GM18505 (cell line): Measurements from ENCODE around the gene CLIP4.
A peak's percentile ranks its signal among the peaks of the same experiment; 100 is the strongest.
"Not testable (repeated sequence)": the region's sequence is repeated elsewhere in the genome, so short reads cannot be mapped to it uniquely, and the experiment has no call there.

Experiments used
- ATAC-seq: cut with Tn5 transposase; IDR thresholded peaks from one replicate; pipeline ENCODE4 v1.9.1; 2021; ENCODE audit not compliant: unreplicated experiment
- POLR2A ChIP-seq: IDR thresholded peaks from 4 replicates; pipeline ENCODE4 v1.6.1; 2011; ENCODE audit warnings: borderline replicate concordance; ENCODE audit not compliant: insufficient read depth, insufficient read length; ENCODE audit errors: extremely low read depth

The CLIP4 gene

DNA sequence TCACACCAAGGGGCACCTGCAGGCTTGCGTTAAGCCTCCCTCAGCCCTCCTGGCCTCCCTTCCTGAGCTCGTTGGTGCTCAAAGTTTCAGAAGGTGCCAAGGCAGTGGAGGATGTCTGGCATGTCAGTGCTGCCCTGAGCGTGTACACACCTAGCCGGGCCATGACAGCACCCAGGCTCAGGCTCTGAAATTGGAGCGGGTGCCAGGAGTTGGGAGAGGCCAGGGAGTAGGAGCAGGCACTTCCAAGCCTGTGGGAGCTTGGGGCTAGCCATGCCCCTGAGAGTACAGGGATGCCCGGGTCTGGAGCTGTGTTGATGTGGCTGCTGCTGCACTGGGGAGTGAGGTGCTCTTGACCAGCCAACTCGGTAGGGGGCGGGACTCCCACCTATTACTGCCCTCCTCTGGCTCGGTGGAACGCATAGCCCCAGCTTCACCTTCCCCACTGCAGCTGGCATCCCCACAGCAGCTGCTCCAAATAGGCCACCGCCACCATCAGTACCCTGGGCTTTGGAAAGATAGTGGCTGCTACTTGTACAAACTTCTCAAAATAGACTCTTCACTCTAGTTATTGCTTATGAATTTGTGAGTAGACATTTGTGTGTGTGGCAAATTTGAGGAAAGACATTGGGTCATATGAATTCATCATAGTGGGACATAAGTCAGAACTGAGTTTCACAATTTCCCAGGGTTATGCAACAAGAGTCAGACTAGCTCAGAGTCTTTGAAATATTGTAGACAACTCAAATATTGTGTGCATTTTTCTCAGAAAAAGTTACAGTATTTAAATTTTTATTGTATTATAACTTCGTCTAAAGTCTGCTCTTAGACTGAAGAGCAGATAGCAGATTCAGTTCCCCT is 34.1 kb upstream of the CLIP4 start:
- ATAC-seq = no peak
- no peak for TF ChIP-seq POLR2A

DNA sequence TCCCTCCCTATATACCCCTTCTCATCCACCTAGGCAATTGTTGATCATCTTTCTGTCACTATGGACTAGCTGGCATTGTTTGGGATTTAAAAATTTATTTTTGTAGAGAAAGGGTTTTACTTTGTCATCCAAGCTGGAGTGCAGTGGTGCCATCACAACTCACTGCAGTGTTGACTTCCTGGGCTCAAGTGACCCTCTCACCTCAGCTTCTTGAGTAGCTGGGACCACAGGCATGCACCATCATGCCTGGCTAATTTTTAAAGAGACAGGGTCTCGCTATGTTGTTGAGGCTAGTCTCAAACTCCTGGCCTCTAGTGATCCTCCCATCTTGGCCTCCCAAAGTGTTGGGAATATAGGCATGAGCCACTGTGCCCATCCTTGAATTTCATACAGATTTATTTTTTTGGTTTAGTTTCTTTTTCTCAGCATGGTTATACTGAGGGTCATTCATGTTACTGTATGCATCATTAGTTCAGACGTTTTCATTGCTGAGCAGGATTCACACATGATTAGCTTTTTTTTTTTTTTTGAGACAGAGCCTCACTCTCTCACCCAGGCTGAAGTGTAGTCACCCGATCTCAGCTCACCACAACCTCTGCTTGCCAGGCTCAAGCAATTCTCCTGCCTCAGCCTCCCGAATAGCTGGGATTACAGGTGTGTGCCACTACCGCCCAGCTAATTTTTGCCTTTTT is 32.3 kb upstream of the CLIP4 start:
- peak; percentile 58 for ATAC-seq
- TF ChIP-seq POLR2A = no peak

DNA sequence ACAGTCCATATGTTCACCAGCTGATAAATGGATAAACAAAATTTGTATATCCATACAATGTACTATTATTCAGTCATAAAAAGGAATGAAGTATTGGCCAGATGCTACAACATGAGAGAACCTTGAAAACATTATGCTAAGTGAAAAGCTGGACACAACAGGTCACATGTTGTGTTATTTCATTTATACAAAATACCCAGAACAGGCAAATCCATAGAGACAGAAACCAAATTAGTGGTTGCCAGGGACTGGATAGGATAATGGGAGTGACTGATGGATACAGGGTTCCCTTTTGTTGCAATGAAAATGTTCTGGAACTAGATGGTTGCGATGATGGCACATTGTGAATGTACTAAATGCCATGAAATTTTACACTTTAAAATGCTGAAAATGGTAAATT is 30.7 kb upstream of the CLIP4 start:
- TF ChIP-seq POLR2A = no peak
- no peak for ATAC-seq

DNA sequence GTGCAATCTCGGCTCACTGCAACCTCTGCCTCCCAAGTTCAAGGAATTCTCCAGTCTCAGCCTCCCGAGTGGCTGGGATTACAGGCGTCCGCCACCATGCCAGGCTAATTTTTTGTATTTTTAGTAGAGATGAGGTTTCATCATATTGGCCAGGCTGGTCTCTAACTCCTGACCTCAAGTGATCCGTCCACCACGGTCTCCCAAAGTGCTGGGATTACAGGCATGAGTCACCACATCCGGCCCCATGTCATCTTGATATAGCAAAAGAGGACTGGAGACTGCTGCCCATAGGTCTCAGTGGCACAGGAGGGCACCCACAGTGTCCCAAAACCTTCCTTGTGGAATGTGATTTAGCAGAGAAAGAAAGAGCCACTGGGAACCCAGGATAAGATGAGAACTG is 24.9 kb upstream of the CLIP4 start:
- not testable (repeated sequence) for ATAC-seq

DNA sequence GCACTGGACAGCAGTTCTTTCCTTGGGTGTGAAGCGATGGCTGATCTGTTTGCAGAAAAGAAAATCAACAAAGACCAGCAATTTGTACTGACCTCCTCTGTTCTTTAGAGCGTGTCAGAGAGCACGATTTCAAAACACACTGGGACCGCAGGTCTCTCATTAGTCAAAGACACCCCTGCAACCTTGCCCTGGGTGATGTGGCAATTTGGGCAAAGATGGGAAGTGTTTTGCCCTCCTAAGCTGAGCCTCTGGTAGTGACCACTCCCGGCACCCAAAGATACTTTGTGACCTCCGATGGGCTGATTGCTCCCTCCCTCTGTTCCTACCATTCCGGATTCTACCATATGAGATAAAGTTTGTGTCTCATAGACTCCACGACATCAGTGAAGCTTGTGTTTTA is 18.2 kb upstream of the CLIP4 start:
- no peak for ATAC-seq
- no peak for TF ChIP-seq POLR2A

DNA sequence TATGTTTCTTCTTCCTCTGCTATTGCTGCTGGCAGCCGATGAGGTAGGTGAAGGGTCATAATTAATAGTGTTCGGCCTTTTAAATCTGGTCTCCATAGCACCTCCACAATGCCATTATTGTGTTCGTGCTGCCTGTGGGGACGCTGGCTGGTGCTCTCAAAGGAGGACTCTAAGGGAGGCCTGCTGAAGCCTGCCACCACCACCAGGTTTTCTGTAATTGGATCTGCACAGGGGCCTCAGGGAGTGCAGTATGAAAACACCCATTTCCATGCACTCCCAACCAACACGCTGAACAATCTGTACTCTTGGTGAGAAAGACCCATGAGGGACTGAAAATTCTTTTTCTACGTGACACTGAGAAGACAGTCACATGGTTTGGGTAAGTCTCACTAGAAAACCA is 17.6 kb upstream of the CLIP4 start:
- no peak for TF ChIP-seq POLR2A
- ATAC-seq = no peak

DNA sequence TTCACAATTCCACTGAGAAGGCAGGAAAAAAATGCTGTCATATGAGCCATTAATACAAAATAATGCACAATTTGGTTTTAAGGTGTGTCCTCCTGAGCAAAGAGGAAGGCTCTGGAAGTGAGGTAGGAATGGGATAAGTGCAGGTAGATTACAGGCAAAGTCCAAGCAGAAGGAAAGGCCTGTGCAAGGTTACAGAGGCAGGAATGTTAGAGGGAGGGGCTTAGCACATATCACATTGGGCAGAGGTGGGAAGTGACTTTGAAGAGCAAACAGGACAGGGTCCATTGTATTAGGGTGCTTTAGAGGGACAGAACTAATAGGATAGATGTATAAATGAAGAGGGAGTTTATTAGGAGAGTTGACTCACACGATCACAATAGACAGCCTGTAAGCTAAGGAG is 14.7 kb upstream of the CLIP4 start:
- no peak for TF ChIP-seq POLR2A
- no peak for ATAC-seq

DNA sequence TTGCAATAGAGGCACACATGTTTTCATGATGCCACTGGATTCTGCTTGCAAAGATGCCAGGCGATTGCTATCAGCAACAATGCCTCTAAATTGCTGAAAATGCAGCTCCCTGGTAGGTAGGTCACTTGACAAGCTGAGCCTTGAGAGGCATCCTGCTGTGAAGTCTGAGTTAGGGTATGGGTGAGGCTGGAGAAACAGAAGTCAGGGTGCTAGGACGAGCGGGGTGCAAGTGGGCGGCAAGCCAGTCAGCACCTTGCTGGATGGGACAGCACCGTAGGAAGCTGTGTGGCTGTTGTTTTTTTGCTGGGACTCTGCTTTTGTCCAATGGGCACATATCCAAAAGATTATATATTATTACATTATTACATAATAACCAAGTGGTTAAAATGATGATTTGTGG is 10.5 kb upstream of the CLIP4 start:
- no peak for TF ChIP-seq POLR2A
- no peak for ATAC-seq

DNA sequence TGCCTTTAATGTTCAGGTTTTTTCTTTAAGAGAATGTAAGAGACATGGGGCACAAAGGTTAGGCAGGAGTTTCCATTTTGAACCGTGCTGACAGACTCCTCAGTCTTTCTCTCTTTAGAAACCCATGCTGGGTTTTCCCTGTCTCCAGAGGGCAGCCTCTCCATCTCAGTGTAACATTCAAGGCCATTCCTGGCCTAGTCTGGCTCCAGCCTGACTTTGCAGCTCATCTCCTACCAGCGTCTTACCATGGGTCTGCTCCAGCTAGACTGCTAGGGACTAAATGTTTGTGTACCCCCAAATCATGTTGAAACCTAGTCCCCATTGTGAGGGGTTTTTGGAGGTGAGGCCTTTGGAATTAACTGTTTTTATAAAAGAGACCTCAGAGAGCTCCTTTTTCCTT is 9.8 kb upstream of the CLIP4 start:
- ATAC-seq = no peak
- TF ChIP-seq POLR2A = no peak

DNA sequence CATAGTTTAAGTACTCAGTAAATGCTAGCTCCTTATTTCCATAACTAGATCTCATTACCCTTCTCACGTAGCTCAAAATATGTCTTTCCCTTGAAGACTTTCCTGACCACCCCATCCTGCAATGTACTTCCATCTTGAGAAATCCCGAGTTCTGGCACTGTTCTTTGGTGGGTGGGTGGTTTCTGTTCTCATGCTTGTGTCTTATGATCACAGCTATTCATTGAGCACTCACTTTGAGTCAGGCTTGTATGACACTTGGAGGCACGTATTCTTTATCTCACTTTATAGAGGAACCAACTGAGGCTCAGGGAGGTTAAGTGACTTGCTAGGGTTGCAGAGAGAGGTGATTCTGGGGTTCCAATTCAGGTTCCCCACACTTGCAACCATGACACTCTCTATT is 9.0 kb upstream of the CLIP4 start:
- TF ChIP-seq POLR2A = no peak
- no peak for ATAC-seq

DNA sequence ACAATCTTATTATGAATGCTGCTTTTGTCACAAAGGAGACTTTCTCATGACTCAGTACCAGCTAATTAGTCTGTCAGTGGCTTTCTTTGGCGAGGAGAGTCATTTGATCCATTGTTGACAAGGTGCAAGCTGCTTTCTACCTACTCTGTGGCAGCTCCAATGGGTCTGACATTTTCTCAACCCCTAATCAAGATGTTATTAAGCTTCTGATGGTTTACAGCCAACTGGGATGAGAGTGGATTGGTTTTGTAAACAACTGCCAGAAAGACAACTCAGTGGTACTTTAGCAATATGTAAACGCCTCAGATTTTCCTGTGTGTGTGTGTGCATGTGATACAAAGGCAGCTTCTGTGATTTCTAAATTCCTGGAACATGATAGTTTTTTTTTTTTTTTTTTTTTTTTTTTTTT is 8.2 kb upstream of the CLIP4 start:
- no peak for ATAC-seq

DNA sequence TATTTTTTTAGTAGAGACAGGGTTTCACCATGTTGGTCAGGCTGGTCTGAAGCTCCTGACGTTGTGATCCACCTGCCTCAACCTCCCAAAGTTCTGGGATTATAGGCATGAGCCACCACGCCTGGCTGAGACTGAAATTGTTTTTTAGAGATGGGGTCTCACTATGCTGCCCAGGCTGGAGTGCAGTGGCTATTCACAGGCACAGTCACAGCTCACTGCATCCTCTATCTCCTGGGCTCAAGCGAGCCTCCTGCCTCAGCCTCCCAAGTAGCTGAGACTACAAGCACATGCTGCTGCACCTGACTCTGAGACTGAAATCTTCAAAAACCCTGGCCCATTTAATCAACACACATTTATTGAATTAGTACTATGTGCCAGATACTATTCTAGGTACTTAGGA is 7.7 kb upstream of the CLIP4 start:
- ATAC-seq = not testable (repeated sequence)

More for the DNA sequence above, 8.2 kb upstream of the CLIP4 start:
- no peak for TF ChIP-seq POLR2A

DNA sequence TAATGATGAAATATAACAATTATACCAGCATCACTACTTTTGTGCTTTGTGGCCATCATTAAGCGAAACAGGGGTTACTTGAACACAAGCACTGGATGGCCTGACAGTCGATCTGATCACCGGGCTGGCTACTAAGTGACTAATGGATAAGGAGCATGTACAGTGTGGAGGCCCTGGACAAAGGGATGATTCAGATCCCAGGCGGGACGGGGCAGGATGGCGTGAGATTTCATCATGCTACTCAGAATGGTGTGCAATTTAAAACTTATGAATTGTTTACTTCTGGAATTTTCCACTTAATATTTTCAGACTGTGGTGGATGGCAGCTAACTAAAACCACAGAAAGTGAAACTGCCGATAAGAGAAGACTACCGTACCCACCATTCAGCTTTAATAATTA is 7.0 kb upstream of the CLIP4 start:
- no peak for ATAC-seq
- no peak for TF ChIP-seq POLR2A

DNA sequence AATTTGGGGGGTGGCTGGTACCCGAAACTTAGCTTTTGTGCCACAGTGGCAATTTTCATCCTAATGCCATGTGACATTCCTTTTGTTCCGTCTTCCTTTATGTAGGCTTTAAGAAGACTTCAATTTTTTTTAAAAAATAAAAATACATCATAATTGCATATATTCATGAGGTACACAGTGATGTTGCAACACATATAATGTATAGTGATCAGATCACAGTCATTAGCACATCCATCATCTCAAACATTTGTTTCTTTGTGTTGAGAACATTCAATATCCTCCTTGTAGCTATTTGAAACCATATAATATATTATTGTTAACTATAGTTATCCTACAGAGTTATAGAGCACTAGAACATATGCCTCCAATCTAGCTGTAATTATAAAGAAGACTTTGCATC is 6.0 kb upstream of the CLIP4 start:
- no peak for TF ChIP-seq POLR2A
- no peak for ATAC-seq
